CD14-positive monocyte (primary cell): Measurements from ENCODE around the gene TEX48. TPM values are rescaled to one million over a fixed set of nuclear protein-coding genes. Genes with fewer than 3 reads are reported as not detected.
A peak's percentile ranks its signal among the peaks of the same experiment; 100 is the strongest.

Experiments
- DNase-seq, 3 donors: peaks; one replicate each; pipeline ENCODE4 v3.0.0-alpha.2; 2011 to 2022
- H2AFZ ChIP-seq: 2 replicates; pipeline ENCODE4 v1.6.0; 2012; ENCODE audit warnings: mild to moderate bottlenecking, low read depth, low read length, inconsistent platforms; ENCODE audit not compliant: insufficient read depth, poor library complexity, severe bottlenecking
- H3K27ac ChIP-seq, 2 donors: 1 replicate in 1 of 2; 2 replicates in 1 of 2; pipeline ENCODE4 v1.5.1; 2012 to 2013; ENCODE audit warnings: low read length in 2 of 2, control low read depth in 1 of 2, inconsistent platforms in 1 of 2, low read depth in 1 of 2, mild to moderate bottlenecking in 1 of 2
- H3K27me3 ChIP-seq, 2 donors: one replicate each; pipeline versions ENCODE4 v1.6.0 to v1.6.1; 2011 to 2013; ENCODE audit warnings: low read length in 2 of 2; ENCODE audit not compliant: control insufficient read depth in 2 of 2, insufficient read depth in 2 of 2
- H3K36me3 ChIP-seq, 2 donors: replicated peaks in 1 of 2; 1 replicate in 1 of 2; 2 replicates in 1 of 2; pipeline versions ENCODE4 v1.5.1 to v1.6.1; 2012 to 2013; ENCODE audit warnings: low read length in 2 of 2, control low read depth in 1 of 2, inconsistent platforms in 1 of 2, mild to moderate bottlenecking in 1 of 2; ENCODE audit not compliant: insufficient read depth in 2 of 2, control insufficient read depth in 1 of 2
- H3K4me1 ChIP-seq, 2 donors: 1 replicate in 1 of 2; 2 replicates in 1 of 2; pipeline versions ENCODE4 v1.5.1 to v1.6.1; 2012 to 2013; ENCODE audit warnings: low read length in 2 of 2, control low read depth in 1 of 2, inconsistent platforms in 1 of 2, mild to moderate bottlenecking in 1 of 2, moderate library complexity in 1 of 2; ENCODE audit not compliant: insufficient read depth in 2 of 2, control insufficient read depth in 1 of 2
- H3K4me2 ChIP-seq: replicated peaks from 2 replicates; pipeline ENCODE3; 2012; ENCODE audit warnings: low read length, moderate library complexity, mild to moderate bottlenecking; ENCODE audit not compliant: poor library complexity, severe bottlenecking; ENCODE audit errors: extremely low read depth
- H3K4me3 ChIP-seq, 3 experiments: fragments of 200-600 bp in 1 of 3; sonication (generic) in 1 of 3; replicated peaks in 1 of 3; 1 replicate in 2 of 3; 2 replicates in 1 of 3; pipeline ENCODE4 v1.5.1; 2011 to 2013; ENCODE audit warnings: low read length in 3 of 3, mild to moderate bottlenecking in 3 of 3, control low read depth in 2 of 3, low read depth in 2 of 3, inconsistent platforms in 1 of 3, moderate library complexity in 1 of 3
- H3K79me2 ChIP-seq: 2 replicates; pipeline ENCODE4 v1.6.0; 2012; ENCODE audit warnings: mild to moderate bottlenecking, control low read depth, inconsistent platforms, low read length, moderate library complexity; ENCODE audit not compliant: insufficient read depth
- H3K9ac ChIP-seq: 2 replicates; pipeline ENCODE4 v1.6.0; 2017; ENCODE audit warnings: low read length, mild to moderate bottlenecking; ENCODE audit not compliant: insufficient read depth, poor library complexity, severe bottlenecking
- H3K9me3 ChIP-seq, 2 donors: replicated peaks in 1 of 2; 1 replicate in 1 of 2; 2 replicates in 1 of 2; pipeline versions ENCODE4 v1.5.1 to v1.6.1; 2012 to 2013; ENCODE audit warnings: low read length in 2 of 2, control low read depth in 1 of 2; ENCODE audit not compliant: control insufficient read depth in 1 of 2, insufficient read depth in 1 of 2
- H4K20me1 ChIP-seq: 2 replicates; pipeline ENCODE4 v1.6.0; 2012; ENCODE audit warnings: mild to moderate bottlenecking, low read length, control low read depth, moderate library complexity; ENCODE audit not compliant: insufficient read depth
- H3K27ac Mint-ChIP-seq, 7 donors: one replicate each; pipeline ENCODE4 v1.8.0; 2020; ENCODE audit warnings: mild to moderate bottlenecking in 7 of 7, mixed read lengths in 7 of 7, moderate library complexity in 6 of 7, inconsistent platforms in 2 of 7
- H3K27me3 Mint-ChIP-seq, 3 donors: one replicate each; pipeline ENCODE4 v1.8.0; 2021 to 2022; ENCODE audit warnings: low read depth in 3 of 3, mild to moderate bottlenecking in 3 of 3, mixed read lengths in 3 of 3, moderate library complexity in 3 of 3, inconsistent platforms in 1 of 3
- H3K36me3 Mint-ChIP-seq, 2 donors: one replicate each; pipeline ENCODE4 v1.8.0; 2020; ENCODE audit warnings: mixed read lengths in 2 of 2, inconsistent platforms in 1 of 2, mild to moderate bottlenecking in 1 of 2
- H3K4me1 Mint-ChIP-seq: one replicate; pipeline ENCODE4 v1.8.0; 2020; ENCODE audit warnings: mild to moderate bottlenecking, mixed read lengths
- H3K4me3 Mint-ChIP-seq, 2 donors: one replicate each; pipeline ENCODE4 v1.8.0; 2020; ENCODE audit warnings: mild to moderate bottlenecking in 2 of 2, mixed read lengths in 2 of 2, moderate library complexity in 1 of 2
- H3K9me3 Mint-ChIP-seq, 7 donors: one replicate each; pipeline ENCODE4 v1.8.0; 2020 to 2022; ENCODE audit warnings: mixed read lengths in 7 of 7, mild to moderate bottlenecking in 6 of 7, moderate library complexity in 6 of 7, inconsistent platforms in 2 of 7
- WGBS: methylation state at CpG from one replicate; pipeline ENCODE4 v1.1.5; 2013; ENCODE audit warnings: missing lambda C conversion rate; ENCODE audit not compliant: insufficient coverage; 5-methylcytosine and 5-hydroxymethylcytosine counted together
- intact Hi-C, 2 donors: fragments of 100-400 bp; cut with micrococcal nuclease; formaldehyde crosslinking; loops; one replicate each; pipeline versions ENCODE4 v1.15.0 to v1.15.1; 2023
- polyA plus RNA-seq, 3 donors: library from polyadenylated mRNA; depleted of rRNA in 1 of 3; unstranded in 2 of 3; stranded (reverse) in 1 of 3; fragments of 300-500 nt in 2 of 3; fragments of >200 nt in 1 of 3; fragmentation: Illumina TruSeq in 2 of 3; gene quantifications; 1 replicate in 2 of 3; 2 replicates in 1 of 3; pipeline ENCODE4 v1.2.3, GENCODE V29; 2012 to 2021
- TF ChIP-seq, protein P1 (sequence below): fragments of 200-600 bp; IDR thresholded peaks from one replicate; pipeline ENCODE4 v1.8.0; 2022; ENCODE audit warnings: antibody characterized with exemption, mild to moderate bottlenecking

The TEX48 gene
- polyA plus RNA-seq, 3 donors, result not detected

DNA sequence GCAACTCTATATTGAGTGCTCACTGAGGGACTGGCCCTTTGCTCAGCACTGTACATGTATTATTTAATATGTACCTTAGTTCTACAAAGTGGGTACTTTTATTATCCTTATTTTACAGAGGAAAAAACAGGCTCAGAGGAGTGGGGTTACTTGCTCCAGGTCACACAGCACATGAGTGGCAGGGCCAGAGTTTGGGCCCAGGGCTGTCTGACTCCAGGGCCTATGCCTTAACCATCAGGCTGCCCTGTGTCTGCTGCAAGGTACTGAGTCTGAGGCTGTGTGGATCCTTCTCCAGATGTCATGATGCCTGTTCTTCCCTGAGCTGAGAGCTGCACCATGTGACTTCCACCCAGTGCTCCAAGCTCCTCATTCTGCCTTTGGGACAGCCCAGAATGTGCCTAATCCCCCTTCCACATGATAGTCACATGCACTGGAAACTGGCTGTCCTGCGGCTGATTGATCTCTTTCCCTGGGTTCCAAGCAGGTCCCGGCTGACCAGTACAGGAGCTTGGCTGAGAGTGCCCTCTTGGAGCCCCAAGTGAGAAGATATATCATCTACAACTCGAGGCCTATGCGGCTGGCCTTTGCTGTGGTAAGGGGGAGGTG is 55.5 kb downstream of the TEX48 start:
- peaks cover 81 to 82% of the 10 kb centered on the region in 2 donors for H3K36me3 Mint-ChIP-seq
- peaks cover 69 to 85% of the 10 kb centered on the region in 2 donors for H3K36me3 ChIP-seq
- intact Hi-C loops, result no loop called here
- no peak overlapping the region for H3K4me2 ChIP-seq
- H3K27me3 Mint-ChIP-seq, result peaks cover 0 to 5% (median 2%) of the 10 kb centered on the region in 3 donors
- no peaks in the 10 kb centered on the region for H3K27me3 ChIP-seq
- TF ChIP-seq, protein P1, sequence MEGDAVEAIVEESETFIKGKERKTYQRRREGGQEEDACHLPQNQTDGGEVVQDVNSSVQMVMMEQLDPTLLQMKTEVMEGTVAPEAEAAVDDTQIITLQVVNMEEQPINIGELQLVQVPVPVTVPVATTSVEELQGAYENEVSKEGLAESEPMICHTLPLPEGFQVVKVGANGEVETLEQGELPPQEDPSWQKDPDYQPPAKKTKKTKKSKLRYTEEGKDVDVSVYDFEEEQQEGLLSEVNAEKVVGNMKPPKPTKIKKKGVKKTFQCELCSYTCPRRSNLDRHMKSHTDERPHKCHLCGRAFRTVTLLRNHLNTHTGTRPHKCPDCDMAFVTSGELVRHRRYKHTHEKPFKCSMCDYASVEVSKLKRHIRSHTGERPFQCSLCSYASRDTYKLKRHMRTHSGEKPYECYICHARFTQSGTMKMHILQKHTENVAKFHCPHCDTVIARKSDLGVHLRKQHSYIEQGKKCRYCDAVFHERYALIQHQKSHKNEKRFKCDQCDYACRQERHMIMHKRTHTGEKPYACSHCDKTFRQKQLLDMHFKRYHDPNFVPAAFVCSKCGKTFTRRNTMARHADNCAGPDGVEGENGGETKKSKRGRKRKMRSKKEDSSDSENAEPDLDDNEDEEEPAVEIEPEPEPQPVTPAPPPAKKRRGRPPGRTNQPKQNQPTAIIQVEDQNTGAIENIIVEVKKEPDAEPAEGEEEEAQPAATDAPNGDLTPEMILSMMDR, result no peak
- H3K27ac Mint-ChIP-seq, result peak overlapping the region in 3 of 7 donors; percentile 17 to 33 (median 25)
- H3K9me3 Mint-ChIP-seq, result no peaks in the 10 kb centered on the region
- H3K9me3 ChIP-seq, result no peaks in the 10 kb centered on the region
- no peak overlapping the region for H3K4me3 Mint-ChIP-seq
- H2AFZ ChIP-seq, result no peak overlapping the region
- peaks cover 5% of the 10 kb centered on the region for H4K20me1 ChIP-seq
- DNase-seq, result no peak
- peaks cover 10% of the 10 kb centered on the region for H3K4me1 Mint-ChIP-seq
- no peak overlapping the region for H3K4me3 ChIP-seq
- no peak overlapping the region for H3K9ac ChIP-seq
- H3K4me1 ChIP-seq, result peaks cover 6 to 11% of the 10 kb centered on the region in 2 donors
- no peaks in the 10 kb centered on the region for H3K79me2 ChIP-seq
- WGBS, result 100% methylated on average over 4 of the region's 4 CpGs
- no peak overlapping the region for H3K27ac ChIP-seq

DNA sequence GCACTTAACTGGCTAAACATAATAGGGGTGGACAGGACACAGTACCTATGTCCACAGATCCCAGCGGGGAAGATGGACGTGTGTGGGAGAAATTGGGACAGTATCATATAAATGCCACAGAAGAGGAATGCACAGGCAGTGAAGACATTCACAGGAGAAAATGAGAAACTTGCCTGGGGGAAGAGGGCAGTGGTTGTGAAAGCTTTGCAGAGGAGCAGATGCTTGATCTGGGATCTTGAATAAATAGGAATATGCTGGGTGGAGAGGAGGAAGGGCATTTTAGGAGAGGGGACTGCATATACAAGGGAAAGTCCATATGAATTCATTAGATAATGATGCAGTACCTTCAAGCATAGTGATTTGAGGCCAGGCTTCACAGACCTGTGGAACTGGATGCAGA is 57.3 kb downstream of the TEX48 start:
- H3K27ac Mint-ChIP-seq, result peak overlapping the region in 3 of 7 donors; percentile 41 to 67 (median 61)
- no peaks in the 10 kb centered on the region for H3K9me3 Mint-ChIP-seq
- peaks cover 12% of the 10 kb centered on the region for H3K4me1 Mint-ChIP-seq
- H3K27me3 Mint-ChIP-seq, result peaks cover 0 to 1% (median 0%) of the 10 kb centered on the region in 3 donors
- WGBS, result 100% methylated on average over 2 of the region's 2 CpGs
- Histone ChIP-seq H2AFZ (no peak overlapping the region), H3K36me3 (peaks cover 51 to 77% of the 10 kb centered on the region in 2 donors), H3K79me2 (peaks cover 11% of the 10 kb centered on the region), H3K9ac (no peak overlapping the region), H4K20me1 (peaks cover 5% of the 10 kb centered on the region), H3K4me3 (no peak overlapping the region), H3K27me3 (no peaks in the 10 kb centered on the region), H3K9me3 (no peaks in the 10 kb centered on the region), H3K4me1 (peaks cover 9 to 13% of the 10 kb centered on the region in 2 donors), H3K4me2 (no peak overlapping the region), H3K27ac (peak overlapping the region in 1 of 2 donors; percentile 68)
- intact Hi-C loops, result no loop called here
- TF ChIP-seq, protein P1, result no peak
- H3K36me3 Mint-ChIP-seq, result peaks cover 69 to 77% of the 10 kb centered on the region in 2 donors
- no peak overlapping the region for H3K4me3 Mint-ChIP-seq
- no peak for DNase-seq
